NCI-H510A (cell line): ENCODE data around the gene MTO1.
"Not testable (repeated sequence)": the region's sequence is repeated elsewhere in the genome, so short reads cannot be mapped to it uniquely, and the experiment has no call there.

Experiments used
- DNase-seq: peaks from one replicate; lab custom pipeline; 2025; lab: John Stamatoyannopoulos, UW

MTO1 gene

GRCh38 chr6:73525546-73526330 lies 64.2 kb downstream of the MTO1 start:
- DNase-seq: no peak

DNA sequence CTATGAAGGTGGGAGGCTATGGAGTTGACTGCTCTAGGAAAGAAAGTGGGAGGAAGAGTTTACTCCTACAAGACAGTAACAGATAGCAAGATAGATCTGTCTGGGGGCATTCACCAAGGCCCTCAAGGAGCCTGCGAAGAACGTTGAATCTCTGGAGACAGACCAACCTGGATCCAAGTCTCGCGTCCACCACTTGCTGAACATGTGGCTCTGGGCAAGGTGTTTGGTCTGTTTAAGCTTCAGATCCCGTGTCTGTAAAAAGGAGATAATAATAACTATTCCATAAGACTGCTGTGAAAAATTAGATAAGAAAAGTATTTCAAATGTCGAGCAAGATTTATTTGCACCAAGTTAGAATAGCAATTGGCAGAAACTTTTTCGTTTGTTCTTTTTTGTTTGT lies 67.4 kb downstream of the MTO1 start:
- DNase-seq: no peak

GRCh38 chr6:73532293-73532692 lies 70.8 kb downstream of the MTO1 start:
- no peak for DNase-seq

- no peak for DNase-seq
These were observed 73.1 kb downstream of the MTO1 start for GRCh38 chr6:73534628-73535027.

DNA sequence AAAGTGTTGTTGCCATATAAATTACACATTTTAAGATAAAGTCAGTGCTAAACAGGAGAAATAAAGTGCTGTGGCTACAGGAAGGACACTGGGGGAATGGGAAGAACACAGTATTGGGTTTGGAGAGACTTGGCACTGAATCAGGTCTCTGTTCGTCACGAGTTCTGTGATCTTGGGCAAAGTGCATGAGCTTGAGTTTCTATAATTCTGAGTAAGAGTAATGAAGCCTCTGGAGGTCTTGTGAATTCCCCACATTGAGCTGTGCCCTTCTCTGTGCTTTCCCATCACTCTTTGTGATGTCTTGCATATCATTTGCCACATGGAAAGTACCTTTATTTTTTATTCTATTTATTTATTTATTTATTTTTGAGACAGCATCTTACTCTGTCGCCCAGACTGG lies 76.1 kb downstream of the MTO1 start:
- DNase-seq: no peak

- no peak for DNase-seq
These were observed 76.7 kb downstream of the MTO1 start for GRCh38 chr6:73538116-73538779.

- DNase-seq: not testable (repeated sequence)
These were observed 80.9 kb downstream of the MTO1 start for GRCh38 chr6:73542481-73542880.

DNA sequence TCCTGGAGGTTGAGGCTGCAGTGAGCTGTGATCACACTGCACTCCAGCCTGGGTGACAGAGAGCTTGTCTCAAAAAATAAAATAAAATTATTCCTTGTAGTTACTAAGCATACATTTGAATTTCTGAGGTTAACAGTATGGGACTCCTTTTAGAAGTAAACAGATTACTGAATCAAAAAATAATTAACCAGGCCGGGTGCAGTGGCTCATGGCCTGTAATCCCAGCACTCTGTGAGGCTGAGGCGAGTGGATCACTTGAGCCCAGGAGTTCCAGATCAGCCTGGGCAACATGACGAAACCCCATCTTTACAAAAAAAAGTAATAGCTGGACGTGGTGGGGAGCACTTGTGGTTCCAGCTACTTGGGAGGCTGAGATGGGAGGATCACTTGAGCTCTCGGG lies 81.4 kb downstream of the MTO1 start:
- no peak for DNase-seq

- no peak for DNase-seq
These were observed 85.5 kb downstream of the MTO1 start for GRCh38 chr6:73547036-73547435.

- DNase-seq: no peak
These were observed 87.2 kb downstream of the MTO1 start for GRCh38 chr6:73548458-73549446.

DNA sequence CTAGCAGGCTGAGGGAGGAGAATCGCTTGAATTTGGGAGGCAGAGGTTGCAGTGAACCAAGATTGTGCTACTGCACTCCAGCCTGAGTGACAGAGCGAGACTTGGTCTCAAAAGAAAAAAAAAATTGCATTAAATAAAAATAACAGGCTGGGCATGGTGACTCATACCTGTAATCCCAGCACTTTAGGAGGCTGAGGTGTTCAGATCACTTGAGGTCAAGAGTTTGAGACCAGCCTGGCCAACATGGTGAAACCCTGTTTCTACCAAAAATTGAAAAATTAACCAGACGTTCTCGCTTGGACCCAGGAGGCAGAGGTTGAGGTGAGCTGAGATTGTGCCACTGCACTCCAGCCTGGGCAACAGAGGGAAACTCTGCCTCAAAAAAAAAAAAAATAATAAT lies 89.6 kb downstream of the MTO1 start:
- not testable (repeated sequence) for DNase-seq

DNA sequence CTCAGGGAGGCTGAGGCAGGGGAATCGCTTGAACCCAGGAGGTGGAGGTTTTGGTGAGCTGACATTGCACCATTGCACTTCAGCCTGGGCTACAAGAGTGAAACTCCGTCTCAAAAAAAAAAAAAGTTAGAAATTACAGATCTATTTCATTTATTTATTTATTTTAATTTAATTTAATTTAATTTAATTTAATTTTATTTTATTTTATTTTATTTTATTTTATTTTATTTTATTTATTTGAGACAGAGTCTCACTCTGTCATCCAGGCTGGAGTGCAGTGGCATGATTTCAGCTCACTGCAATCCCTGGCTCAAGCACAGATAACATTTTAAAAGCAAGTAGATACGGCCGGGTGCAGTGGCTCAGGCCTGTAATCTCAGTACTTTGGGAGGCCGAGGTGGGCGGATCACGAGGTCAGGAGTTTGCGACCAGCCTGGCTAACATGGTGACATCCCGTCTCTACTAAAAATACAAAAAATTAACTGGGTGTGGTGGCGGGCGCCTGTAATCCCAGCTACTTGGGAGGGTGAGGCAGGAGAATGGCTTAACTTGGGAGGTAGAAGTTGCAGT lies 93.9 kb downstream of the MTO1 start:
- not testable (repeated sequence) for DNase-seq

- no peak for DNase-seq
These were observed 95.3 kb downstream of the MTO1 start for GRCh38 chr6:73556836-73557235.
